Natural killer cell (primary cell): Measurements from ENCODE around the gene MACROD2. TPM values are rescaled to one million over a fixed set of nuclear protein-coding genes. Genes with fewer than 3 reads are reported as not detected.

Source experiments
- ATAC-seq, 3 donors: fragments of 150-1000 bp in 2 of 3; fragments of 200-7000 bp in 1 of 3; cut with Tn5 transposase; 1 replicate in 1 of 3; 2 replicates in 2 of 3; pipeline ENCODE4 v1.10.0; 2021; ENCODE audit warnings: mild to moderate bottlenecking in 2 of 3, moderate library complexity in 2 of 3
- DNase-seq, 2 donors: peaks; one replicate each; pipeline versions ENCODE4 v3.0.0 to v3.0.0-alpha.2; 2013 to 2021; ENCODE audit warnings: mixed read lengths in 1 of 2
- H3K27ac ChIP-seq: one replicate; pipeline ENCODE4 v1.5.1; 2013; ENCODE audit warnings: mild to moderate bottlenecking, low read length
- H3K27me3 ChIP-seq: one replicate; pipeline ENCODE4 v1.6.1; 2013; ENCODE audit warnings: low read length; ENCODE audit not compliant: control insufficient read depth, insufficient read depth
- H3K36me3 ChIP-seq: one replicate; pipeline ENCODE4 v1.6.1; 2013; ENCODE audit warnings: low read length; ENCODE audit not compliant: control insufficient read depth, insufficient read depth
- H3K4me1 ChIP-seq: one replicate; pipeline ENCODE4 v1.6.1; 2013; ENCODE audit warnings: low read length; ENCODE audit not compliant: control insufficient read depth, insufficient read depth
- H3K4me3 ChIP-seq: one replicate; pipeline ENCODE4 v1.5.1; 2013; ENCODE audit warnings: low read length
- H3K9me3 ChIP-seq: one replicate; pipeline ENCODE4 v1.6.1; 2013; ENCODE audit warnings: low read length; ENCODE audit not compliant: control insufficient read depth, insufficient read depth
- H3K27ac Mint-ChIP-seq, 2 donors: one replicate each; pipeline ENCODE4 v1.8.0; 2022; ENCODE audit warnings: mild to moderate bottlenecking in 2 of 2, mixed read lengths in 2 of 2, moderate library complexity in 1 of 2
- H3K27me3 Mint-ChIP-seq, 2 donors: one replicate each; pipeline ENCODE4 v1.8.0; 2022; ENCODE audit warnings: low read depth in 2 of 2, mixed read lengths in 2 of 2
- H3K36me3 Mint-ChIP-seq: one replicate; pipeline ENCODE4 v1.8.0; 2022; ENCODE audit warnings: mixed read lengths
- H3K4me1 Mint-ChIP-seq, 2 donors: one replicate each; pipeline ENCODE4 v1.8.0; 2022; ENCODE audit warnings: mixed read lengths in 2 of 2
- H3K4me3 Mint-ChIP-seq: one replicate; pipeline ENCODE4 v1.8.0; 2022; ENCODE audit warnings: mild to moderate bottlenecking, moderate library complexity, mixed read lengths
- H3K9me3 Mint-ChIP-seq, 2 donors: one replicate each; pipeline ENCODE4 v1.8.0; 2022; ENCODE audit warnings: mixed read lengths in 2 of 2
- CTCF ChIP-seq: fragments of 200-600 bp; IDR thresholded peaks from one replicate; pipeline ENCODE4 v1.8.0; 2022; ENCODE audit warnings: antibody characterized with exemption
- WGBS: methylation state at CpG from one replicate; pipeline ENCODE4 v1.1.7; 2013; ENCODE audit warnings: missing lambda C conversion rate; ENCODE audit not compliant: insufficient coverage; 5-methylcytosine and 5-hydroxymethylcytosine counted together
- intact Hi-C: fragments of 100-400 bp; cut with micrococcal nuclease; formaldehyde crosslinking; loops from one replicate; pipeline ENCODE4 v1.14.2; 2022
- total RNA-seq, 4 donors: library from RNA; stranded (reverse); fragments of 120-200 nt in 1 of 4; gene quantifications; one replicate each; pipeline versions ENCODE4 v1.2.3 to v1.2.4, GENCODE V29; 2013 to 2022

Gene MACROD2
- total RNA-seq, 3 donors from 2014 or later (not counting 1 experiment from before 2014, with no cell fraction given), result 0.19 to 0.88 TPM; not detected in 1

- Histone ChIP-seq H3K36me3 (no peaks in the 10 kb centered on the region), H3K27me3 (no peaks in the 10 kb centered on the region), H3K27ac (no peak overlapping the region), H3K4me1 (no peaks in the 10 kb centered on the region), H3K4me3 (no peak overlapping the region), H3K9me3 (no peaks in the 10 kb centered on the region)
- H3K9me3 Mint-ChIP-seq, result peaks cover 3 to 5% of the 10 kb centered on the region in 2 donors
- no peaks in the 10 kb centered on the region for H3K36me3 Mint-ChIP-seq
- WGBS, result 95% methylated on average over 15 of the region's 16 CpGs
- ATAC-seq, result no peak
- no peak overlapping the region for H3K4me3 Mint-ChIP-seq
- H3K27me3 Mint-ChIP-seq, result peaks cover 0 to 6% of the 10 kb centered on the region in 2 donors
- H3K27ac Mint-ChIP-seq, result no peak overlapping the region
- H3K4me1 Mint-ChIP-seq, result no peaks in the 10 kb centered on the region
- no peak for TF ChIP-seq CTCF
- no peak for DNase-seq
- intact Hi-C loops, result no loop called here
Observed at GRCh38 chr20:15700147-15700765, 1704.9 kb downstream of the MACROD2 start.

- no peak overlapping the region for H3K4me3 Mint-ChIP-seq
- ATAC-seq, result no peak
- no peaks in the 10 kb centered on the region for H3K36me3 Mint-ChIP-seq
- Histone ChIP-seq H3K4me1 (no peaks in the 10 kb centered on the region), H3K27ac (no peak overlapping the region), H3K9me3 (no peaks in the 10 kb centered on the region), H3K36me3 (no peaks in the 10 kb centered on the region), H3K27me3 (no peaks in the 10 kb centered on the region), H3K4me3 (no peak overlapping the region)
- WGBS, result 75% methylated on average over 1 of the region's 2 CpGs
- TF ChIP-seq CTCF, result no peak
- peaks cover 0 to 2% of the 10 kb centered on the region in 2 donors for H3K27me3 Mint-ChIP-seq
- H3K9me3 Mint-ChIP-seq, result peaks cover 0 to 2% of the 10 kb centered on the region in 2 donors
- DNase-seq, result no peak
- intact Hi-C loops, result no loop called here
- no peak overlapping the region for H3K27ac Mint-ChIP-seq
- H3K4me1 Mint-ChIP-seq, result no peaks in the 10 kb centered on the region
Observed at GRCh38 chr20:15702161-15702560, 1706.8 kb downstream of the MACROD2 start.

GRCh38 chr20:15703171-15703911 lies 1708.0 kb downstream of the MACROD2 start:
- Histone ChIP-seq H3K27me3 (no peaks in the 10 kb centered on the region), H3K4me3 (no peak overlapping the region), H3K36me3 (no peaks in the 10 kb centered on the region), H3K9me3 (no peaks in the 10 kb centered on the region), H3K4me1 (no peaks in the 10 kb centered on the region), H3K27ac (no peak overlapping the region)
- 74% methylated on average over 3 of the region's 4 CpGs for WGBS
- ATAC-seq (no peak), DNase-seq (no peak)
- Mint-ChIP-seq H3K4me3 (no peak overlapping the region), H3K9me3 (peaks cover 0 to 2% of the 10 kb centered on the region in 2 donors), H3K36me3 (no peaks in the 10 kb centered on the region), H3K27me3 (peaks cover 0 to 2% of the 10 kb centered on the region in 2 donors), H3K4me1 (no peaks in the 10 kb centered on the region), H3K27ac (no peak overlapping the region)
- TF ChIP-seq CTCF, result no peak
- intact Hi-C loops, result no loop called here
